ENCODE measurements around the gene ATP1B3. TPM values are rescaled to one million over a fixed set of nuclear protein-coding genes. Genes with fewer than 3 reads are reported as not detected.
A peak's percentile ranks its signal among the peaks of the same experiment; 100 is the strongest.
"Not testable (repeated sequence)": the region's sequence is repeated elsewhere in the genome, so short reads cannot be mapped to it uniquely, and the experiment has no call there.

ATP1B3 gene
- polyA plus RNA-seq, 3 donors, result 136 to 207 (median 186) TPM

- no peak for DNase-seq
Measured at GRCh38 chr3:141853629-141854168, 22.7 kb upstream of the ATP1B3 start.

- no peak for DNase-seq
Measured at GRCh38 chr3:141854599-141854998, 21.8 kb upstream of the ATP1B3 start.

- no peak for DNase-seq
Measured at GRCh38 chr3:141858312-141858711, 18.1 kb upstream of the ATP1B3 start.

- no peak for DNase-seq
Measured at GRCh38 chr3:141859651-141860050, 16.8 kb upstream of the ATP1B3 start.

GRCh38 chr3:141860086-141860669 lies 16.3 kb upstream of the ATP1B3 start:
- no peak for DNase-seq

GRCh38 chr3:141860766-141861513 lies 15.5 kb upstream of the ATP1B3 start:
- no peak for DNase-seq

- no peak for DNase-seq
Measured at GRCh38 chr3:141862279-141862816, 14.1 kb upstream of the ATP1B3 start.

GRCh38 chr3:141863491-141863890 lies 13.0 kb upstream of the ATP1B3 start:
- no peak for DNase-seq

GRCh38 chr3:141864281-141864970 lies 12.0 kb upstream of the ATP1B3 start:
- DNase-seq, result no peak

GRCh38 chr3:141865101-141865500 lies 11.3 kb upstream of the ATP1B3 start:
- no peak for DNase-seq

GRCh38 chr3:141870091-141870687 lies 6.3 kb upstream of the ATP1B3 start:
- no peak for DNase-seq

GRCh38 chr3:141875374-141875892 lies 1.0 kb upstream of the ATP1B3 start:
- DNase-seq, result peak; percentile 87

- DNase-seq, result no peak
Measured at GRCh38 chr3:141875893-141876380, 506 bp upstream of the ATP1B3 start.

- DNase-seq, result peak; percentile 53
Measured at GRCh38 chr3:141876891-141877621, 613 bp downstream of the ATP1B3 start.

GRCh38 chr3:141877911-141878310 lies 1.5 kb downstream of the ATP1B3 start:
- DNase-seq, result no peak

GRCh38 chr3:141878326-141878725 lies 1.9 kb downstream of the ATP1B3 start:
- no peak for DNase-seq

- no peak for DNase-seq
Measured at GRCh38 chr3:141878817-141879216, 2.4 kb downstream of the ATP1B3 start.

- no peak for DNase-seq
Measured at GRCh38 chr3:141881702-141882101, 5.3 kb downstream of the ATP1B3 start.

GRCh38 chr3:141887051-141887450 lies 10.6 kb downstream of the ATP1B3 start:
- DNase-seq, result no peak

- not testable (repeated sequence) for DNase-seq
Measured at GRCh38 chr3:141888548-141888947, 12.1 kb downstream of the ATP1B3 start.
